A549 treated with Mapracorat at 1 μM for 4 hours (cell line): ENCODE data around the gene IFNA5. TPM values are rescaled to one million over a fixed set of nuclear protein-coding genes. Genes with fewer than 3 reads are reported as not detected.

Experiments used
- total RNA-seq: library from RNA; stranded (reverse); fragments of 200-300 nt; extraction: Qiagen RNA extraction; gene quantifications from 5 replicates; pipeline ENCODE4 v1.2.3, GENCODE V29; 2022

Gene IFNA5
- total RNA-seq = not detected in 5 replicates

DNA sequence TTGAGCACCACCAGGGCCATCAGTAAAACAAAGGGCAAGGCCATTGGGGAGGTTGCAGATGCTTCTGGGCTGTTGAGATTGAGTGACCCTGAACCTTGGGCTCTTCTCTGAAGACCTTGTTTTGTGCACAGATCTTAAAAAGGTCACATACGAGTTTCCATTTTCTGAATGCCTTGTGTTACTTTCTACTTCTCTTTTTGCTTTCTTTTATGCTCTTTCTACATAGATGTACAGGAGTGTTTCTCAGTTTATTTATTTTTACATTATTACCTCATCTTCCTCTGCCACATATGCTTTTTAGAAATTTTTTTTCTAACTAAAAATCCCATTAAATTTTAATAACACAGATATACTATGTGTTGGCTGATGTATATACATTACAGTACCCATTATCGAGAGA, at the start of gene IFNA5:
TSS of gene IFNA5 (minus strand) at position 101 of the 400 bp plus-strand sequence. CDS start at position 44, 57 bp downstream.

DNA sequence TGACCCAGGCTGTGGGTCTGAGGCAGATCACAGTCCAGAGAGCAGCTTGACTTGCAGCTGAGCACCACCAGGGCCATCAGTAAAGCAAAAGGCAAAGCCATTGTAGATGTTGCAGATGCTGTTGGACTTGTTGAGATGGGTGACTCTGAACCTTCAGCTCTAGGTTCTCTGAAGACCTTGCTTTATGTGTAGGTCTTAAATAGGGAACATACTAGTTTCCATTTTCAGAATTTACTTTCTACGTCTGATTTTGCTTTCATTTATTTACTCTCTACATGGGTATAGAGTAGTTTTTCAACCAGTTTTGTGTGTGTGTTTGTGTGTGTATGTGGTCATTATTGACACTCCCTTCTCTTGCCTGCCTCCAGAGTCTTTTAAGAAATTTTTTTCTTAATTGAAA, 45.7 kb upstream of the IFNA5 start, which contains the start of gene IFNA6:
TSS of gene IFNA6 (minus strand) at position 101 of the 400 bp plus-strand sequence. CDS start at position 101, 0 bp downstream.

DNA sequence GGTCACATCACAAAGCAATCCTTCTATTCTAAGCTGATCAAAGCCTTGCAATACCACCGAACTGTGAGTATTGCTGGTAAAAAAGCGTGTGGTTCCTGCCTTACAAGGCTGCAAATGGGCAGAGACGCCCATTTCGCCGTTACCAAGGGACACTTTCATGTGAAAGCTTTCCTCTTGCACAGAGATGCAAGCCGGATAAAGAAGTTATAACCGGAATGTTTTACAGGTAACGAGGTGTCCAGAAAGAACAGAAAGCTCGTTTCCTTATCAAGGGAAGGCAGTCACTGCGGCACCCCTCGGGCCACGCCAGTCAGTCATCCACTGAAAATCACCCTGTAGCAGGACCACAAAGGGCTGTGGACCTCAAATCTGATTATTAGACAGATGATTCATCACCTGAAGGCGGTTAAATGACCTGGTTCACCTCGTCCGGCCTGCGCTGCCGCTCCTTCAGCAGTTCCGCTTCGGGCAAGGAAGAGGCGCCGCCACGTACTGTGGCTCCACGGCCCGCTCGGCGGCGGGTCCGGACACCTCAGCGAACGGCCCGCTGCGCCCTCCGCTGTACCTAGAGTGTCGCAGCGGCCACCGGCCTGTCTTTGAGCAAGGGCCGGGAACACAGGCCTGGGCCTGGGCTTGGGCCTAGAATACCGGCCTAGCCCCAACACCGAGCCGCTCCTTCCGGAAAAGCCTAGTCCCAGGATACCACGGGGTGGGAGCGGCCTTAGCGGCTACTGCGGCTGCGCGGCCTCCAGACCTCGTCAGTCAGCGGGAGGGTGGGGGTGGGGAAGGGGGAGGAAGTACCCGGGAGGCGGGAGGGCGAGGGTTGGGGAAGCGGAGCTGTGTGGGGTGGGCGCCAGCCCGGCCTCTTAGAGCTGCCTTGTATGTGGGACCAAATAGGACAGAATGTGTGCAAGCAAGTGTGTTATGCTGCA, 29.9 kb upstream of the IFNA5 start, which contains the start of gene KLHL9:
TSS of gene KLHL9 (minus strand) at position 704 of the 932 bp plus-strand sequence. CDS start at position 159, 545 bp downstream.

Other genes with a start within 250 kb of the IFNA5 start
- gene IFNB1, start 227.4 kb downstream of the IFNA5 start, total RNA-seq = not detected in 5 replicates
- not detected in 5 replicates for gene IFNW1, start 163.5 kb downstream of the IFNA5 start, total RNA-seq
- not detected in 5 replicates for gene IFNA21, start 138.7 kb downstream of the IFNA5 start, total RNA-seq
- gene IFNA4, start 117.7 kb downstream of the IFNA5 start, total RNA-seq = not detected in 5 replicates
- not detected in 5 replicates for gene IFNA7, start 103.1 kb downstream of the IFNA5 start, total RNA-seq
- gene IFNA10, start 98.2 kb downstream of the IFNA5 start, total RNA-seq = not detected in 5 replicates
- gene IFNA16, start 88.0 kb downstream of the IFNA5 start, total RNA-seq = not detected in 5 replicates
- gene IFNA17, start 77.1 kb downstream of the IFNA5 start, total RNA-seq = not detected in 5 replicates
- not detected in 5 replicates for gene IFNA14, start 65.3 kb downstream of the IFNA5 start, total RNA-seq
- gene KLHL9, start 30.1 kb upstream of the IFNA5 start, total RNA-seq = 14.0 to 19.9 TPM (median 18.3 TPM) in 5 replicates
- gene IFNA6, start 45.6 kb upstream of the IFNA5 start, total RNA-seq = not detected in 5 replicates
- gene IFNA13, start 62.7 kb upstream of the IFNA5 start, total RNA-seq = not detected in 5 replicates
- not detected in 5 replicates for gene IFNA2, start 80.1 kb upstream of the IFNA5 start, total RNA-seq
- not detected in 5 replicates for gene IFNA8, start 103.8 kb upstream of the IFNA5 start, total RNA-seq
- gene IFNA1, start 135.1 kb upstream of the IFNA5 start, total RNA-seq = not detected in 5 replicates
- gene IFNE, start 177.0 kb upstream of the IFNA5 start, total RNA-seq = 0.81 to 1.8 TPM (median 0.99 TPM) in 5 replicates